HG02588 (cell line): ENCODE data around the gene AADAT.
"Not testable (repeated sequence)": the region's sequence is repeated elsewhere in the genome, so short reads cannot be mapped to it uniquely, and the experiment has no call there.

Source experiments
- ATAC-seq: cut with Tn5 transposase; IDR thresholded peaks from one replicate; pipeline ENCODE4 v1.9.1; 2021; ENCODE audit warnings: mild to moderate bottlenecking, moderate library complexity; ENCODE audit not compliant: unreplicated experiment

The AADAT gene

GRCh38 chr4:170089668-170090351 lies at the start of gene AADAT:
Gene AADAT, minus strand, starts transcription at chr4:170089956. Its CDS starts 266 bp downstream, at chr4:170089690.
- ATAC-seq: peak; percentile 79

DNA sequence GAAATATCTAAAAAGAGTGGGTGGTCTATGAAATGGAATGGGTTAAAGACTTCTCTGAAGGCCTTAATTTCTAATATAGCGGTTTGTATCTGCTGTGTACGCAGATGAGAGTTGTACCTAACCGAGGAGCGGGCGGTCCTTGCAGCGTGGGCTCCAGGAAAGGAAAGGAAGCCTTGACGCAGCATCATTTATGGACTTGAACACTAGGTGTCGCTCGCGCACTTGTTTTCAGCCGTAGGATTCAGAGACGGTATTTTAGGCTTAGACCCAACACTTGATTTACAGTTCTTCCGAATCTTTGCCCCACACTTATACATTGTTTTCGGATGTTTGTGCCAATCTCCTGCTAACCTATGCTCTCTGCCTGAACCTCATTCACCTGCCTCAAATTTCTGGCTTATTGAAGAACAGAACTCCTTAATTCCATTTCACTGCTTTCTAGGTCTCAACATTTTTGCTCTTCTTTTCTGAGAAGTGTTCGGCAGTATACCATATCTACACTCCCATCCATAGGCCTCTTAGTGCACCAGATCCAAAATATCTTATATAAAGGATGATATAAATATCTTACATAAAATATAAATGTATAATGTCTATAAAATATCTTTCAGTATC lies 48.9 kb upstream of the AADAT start:
- peak; percentile 91 for ATAC-seq

DNA sequence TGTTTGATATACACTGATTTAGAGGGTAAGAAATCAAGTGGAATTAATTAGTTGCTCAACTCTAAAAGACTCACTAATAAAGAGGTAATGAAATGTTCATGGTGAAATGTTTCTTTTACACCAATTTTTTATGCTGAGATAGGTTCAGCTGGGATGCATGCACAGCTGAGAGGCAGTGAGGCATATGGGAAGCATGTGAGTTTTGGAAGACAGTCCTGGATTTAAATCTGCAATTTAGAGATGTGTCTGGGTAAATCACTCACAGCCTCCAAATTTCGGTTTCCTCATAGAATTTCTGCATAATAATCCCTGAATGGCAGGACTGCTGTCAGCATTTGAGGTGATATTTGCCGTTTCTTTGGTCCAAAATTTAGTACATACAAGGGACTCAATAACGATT lies 48.2 kb upstream of the AADAT start:
- no peak for ATAC-seq

GRCh38 chr4:170137466-170137865 lies 47.7 kb upstream of the AADAT start:
- ATAC-seq: no peak

- ATAC-seq: no peak
Observed at GRCh38 chr4:170134821-170135220, 45.1 kb upstream of the AADAT start.

DNA sequence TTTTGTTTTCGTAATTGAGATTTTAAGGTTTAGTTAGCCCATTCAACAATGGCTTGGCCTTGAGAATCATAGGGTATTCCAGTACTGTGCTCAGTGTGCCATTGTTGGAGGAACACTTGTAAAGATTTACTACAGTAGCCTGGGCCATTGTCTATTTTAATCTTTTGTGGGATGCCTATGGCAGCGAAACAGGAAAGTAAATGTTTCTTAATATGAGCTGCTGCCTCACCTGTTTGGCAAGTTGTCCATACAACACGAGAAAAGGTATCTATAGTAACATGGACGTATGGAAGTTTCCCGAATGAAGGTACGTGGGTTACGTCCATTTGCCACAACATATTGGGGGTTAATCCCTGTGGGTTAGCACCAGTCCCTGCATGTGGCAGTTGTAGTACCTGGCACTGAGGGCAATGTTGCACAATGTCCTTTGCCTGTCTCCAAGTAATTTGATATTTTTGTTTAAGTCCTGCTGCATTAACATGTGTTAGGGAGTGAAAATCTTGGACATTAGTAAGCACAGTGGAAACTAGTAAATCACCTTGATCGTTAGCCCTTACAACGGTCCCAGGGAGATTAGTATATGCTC lies 38.6 kb upstream of the AADAT start:
- ATAC-seq: no peak

- ATAC-seq: no peak
Observed at GRCh38 chr4:170127758-170128157, 38.0 kb upstream of the AADAT start.

GRCh38 chr4:170124406-170124805 lies 34.6 kb upstream of the AADAT start:
- no peak for ATAC-seq

DNA sequence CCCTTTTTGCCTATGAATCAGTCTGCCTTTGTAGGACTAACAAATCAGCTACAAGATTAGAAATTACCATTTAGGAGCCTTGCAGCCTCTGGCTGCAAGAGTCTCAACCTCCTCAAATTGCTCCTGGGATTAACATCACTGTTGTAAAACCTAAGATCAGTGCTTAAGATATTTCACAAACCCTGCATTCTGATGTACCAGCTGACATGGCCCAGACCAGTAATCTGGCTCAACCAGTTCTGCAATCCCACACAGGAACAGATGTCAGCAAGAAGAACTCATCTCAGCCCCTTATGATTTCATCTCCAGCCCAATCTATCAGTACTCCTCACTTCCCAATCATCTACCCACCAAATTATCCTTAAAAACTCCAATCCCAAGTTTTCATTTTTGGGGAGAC lies 32.5 kb upstream of the AADAT start:
- no peak for ATAC-seq

DNA sequence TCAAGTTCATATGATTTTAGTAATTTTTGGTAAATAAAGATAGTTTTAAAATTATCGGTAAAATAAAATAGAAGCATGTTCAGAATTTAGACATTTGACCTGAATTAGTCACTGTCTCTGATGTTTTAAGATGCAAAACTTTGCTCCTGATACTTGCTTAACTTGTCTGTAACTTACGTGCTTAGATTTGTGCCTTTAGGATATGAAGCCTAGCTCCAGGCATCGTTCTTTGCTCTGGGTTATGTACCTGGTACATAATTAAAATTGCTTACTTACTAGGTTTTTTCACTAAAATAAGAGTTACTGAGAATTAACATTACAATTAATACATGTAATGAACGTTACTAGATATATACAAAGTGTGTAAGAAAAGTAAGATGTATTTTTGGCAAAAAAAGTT lies 24.9 kb upstream of the AADAT start:
- no peak for ATAC-seq

DNA sequence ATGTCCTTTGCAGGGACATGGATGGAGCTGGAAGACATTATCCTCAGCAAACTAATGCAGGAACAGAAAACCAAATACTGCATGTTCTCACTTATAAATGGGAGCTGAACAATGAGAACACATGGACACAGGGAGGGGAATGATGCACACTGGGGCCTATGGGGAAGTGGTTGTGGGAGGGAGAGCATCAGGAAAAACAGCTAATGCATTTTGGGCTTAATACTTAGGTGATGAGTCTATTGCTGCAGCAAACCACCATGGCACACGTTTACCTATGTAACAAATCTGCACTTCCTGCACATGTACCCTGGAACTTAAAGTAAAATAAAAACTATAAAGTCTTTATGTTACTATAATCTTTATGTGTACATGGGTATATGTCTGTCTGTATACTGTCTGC lies 24.4 kb upstream of the AADAT start:
- ATAC-seq: not testable (repeated sequence)

DNA sequence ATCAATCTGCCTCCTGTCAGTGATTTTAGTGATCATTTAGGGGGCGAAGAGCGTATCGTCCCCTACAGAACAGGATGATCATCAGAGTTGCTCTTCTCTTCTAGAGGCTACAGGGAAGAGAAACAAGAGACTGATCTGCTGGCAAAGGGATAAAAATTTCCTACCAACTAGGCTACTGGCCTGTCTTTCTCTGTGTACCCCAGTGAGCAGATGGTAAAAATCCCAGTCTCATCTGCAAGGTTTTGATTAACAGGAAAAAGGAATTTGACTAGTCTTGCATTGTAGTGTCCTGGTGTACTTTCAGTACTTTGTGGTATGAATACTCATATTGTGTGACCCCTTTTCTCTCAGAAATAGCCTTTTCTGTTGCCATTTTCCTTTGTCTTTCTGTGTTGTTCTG lies 21.8 kb upstream of the AADAT start:
- no peak for ATAC-seq

- ATAC-seq: no peak
Observed at GRCh38 chr4:170111085-170111484, 21.3 kb upstream of the AADAT start.

DNA sequence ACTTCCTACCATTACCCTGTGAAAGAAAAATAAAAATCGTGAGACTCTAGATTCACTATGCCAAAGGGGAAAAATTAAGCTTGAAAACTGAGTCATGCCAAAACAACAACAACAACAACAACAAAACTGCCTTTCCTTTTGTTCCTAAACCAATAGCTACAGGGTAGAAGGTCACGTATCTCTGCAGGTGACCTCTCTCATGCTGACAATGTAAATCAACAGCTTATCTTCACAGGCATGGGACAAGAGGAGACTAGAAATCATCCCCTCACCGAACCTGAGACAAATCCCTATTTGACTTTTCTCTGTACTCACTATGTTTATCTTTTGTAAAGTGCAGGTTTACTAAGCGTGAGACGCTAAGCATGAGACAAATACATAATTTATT lies 20.5 kb upstream of the AADAT start:
- ATAC-seq: no peak

GRCh38 chr4:170109586-170110284 lies 20.0 kb upstream of the AADAT start:
- ATAC-seq: no peak

- ATAC-seq: no peak
Observed at GRCh38 chr4:170106900-170107299, 17.1 kb upstream of the AADAT start.

DNA sequence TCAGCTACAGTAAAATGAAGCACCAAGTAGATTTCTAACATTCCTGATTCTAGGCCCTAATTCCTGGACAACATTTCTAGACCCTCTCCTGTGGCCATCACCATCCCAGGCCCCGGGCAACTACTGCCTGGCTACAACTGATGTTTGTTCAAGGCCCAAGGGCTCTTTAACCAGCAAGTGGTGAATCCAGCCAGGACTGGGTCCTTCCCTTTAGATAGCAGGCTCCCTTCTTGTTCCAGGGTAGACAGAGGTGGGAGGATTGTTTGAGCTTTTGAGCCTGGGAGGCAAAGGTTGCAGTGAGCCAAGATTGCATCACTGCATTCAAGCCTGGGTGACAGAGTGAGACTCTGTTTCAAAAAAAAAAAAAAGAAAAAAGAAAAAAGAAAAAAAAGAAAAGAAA lies 12.7 kb upstream of the AADAT start:
- ATAC-seq: no peak

DNA sequence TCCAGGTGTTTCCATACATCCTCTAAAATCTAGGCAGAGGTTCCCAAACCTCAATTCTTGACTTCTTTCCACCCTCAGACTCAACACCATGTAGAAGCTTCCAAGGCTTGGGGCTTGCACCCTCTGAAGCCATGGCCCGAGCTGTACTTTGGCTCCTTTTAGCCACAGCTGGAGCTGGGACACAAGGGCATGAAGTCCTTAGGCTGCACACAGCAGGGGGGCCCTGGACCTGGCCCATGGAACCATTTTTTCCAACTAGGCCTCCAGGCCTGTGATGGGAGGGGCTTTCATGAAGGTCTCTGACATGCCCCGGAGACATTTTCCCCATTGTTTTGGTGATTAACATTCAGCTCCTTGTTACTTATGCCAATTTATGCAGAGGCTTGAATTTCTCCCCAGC lies 8.4 kb upstream of the AADAT start:
- not testable (repeated sequence) for ATAC-seq

GRCh38 chr4:170097681-170098080 lies 7.9 kb upstream of the AADAT start:
- ATAC-seq: no peak

- no peak for ATAC-seq
Observed at GRCh38 chr4:170093973-170094535, 4.3 kb upstream of the AADAT start.

GRCh38 chr4:170091069-170091696 lies 1.4 kb upstream of the AADAT start:
- no peak for ATAC-seq
